ENCODE results near the gene VHLL. TPM values are rescaled to one million over a fixed set of nuclear protein-coding genes. Genes with fewer than 3 reads are reported as not detected.

Gene VHLL
- total RNA-seq, 4 donors from 2014 or later = not detected

GRCh38 chr1:156270314-156270713, 28.8 kb downstream of the VHLL start:
- no peaks in the 10 kb centered on the region for H3K9me3 ChIP-seq
- H3K4me3 ChIP-seq = no peak overlapping the region
- 87 to 97% methylated on average over 3 of the region's 3 CpGs for WGBS, 2 donors
- no peaks in the 10 kb centered on the region for H3K27me3 ChIP-seq
- TF ChIP-seq CTCF (IDR thresholded peaks at IDR 0.05) (no peak), POLR2A (IDR thresholded peaks at IDR 0.05) (no peak), EP300 (IDR thresholded peaks at IDR 0.05) (no peak)
- no peak overlapping the region for H3K27ac ChIP-seq
- H3K4me1 ChIP-seq = no peaks in the 10 kb centered on the region
- H3K36me3 ChIP-seq = peaks cover 6 to 100% (median 44%) of the 10 kb centered on the region in 3 donors
- no peak for DNase-seq (ENCODE audit: low spot score in 2 of 2)

- Histone ChIP-seq H3K27ac (no peak overlapping the region), H3K27me3 (no peaks in the 10 kb centered on the region), H3K4me3 (no peak overlapping the region), H3K9me3 (no peaks in the 10 kb centered on the region), H3K4me1 (no peaks in the 10 kb centered on the region), H3K36me3 (peaks cover 6 to 100% (median 43%) of the 10 kb centered on the region in 3 donors)
- TF ChIP-seq CTCF (IDR thresholded peaks at IDR 0.05) (no peak), EP300 (IDR thresholded peaks at IDR 0.05) (no peak), POLR2A (IDR thresholded peaks at IDR 0.05) (no peak)
- WGBS, 2 donors = 86 to 92% methylated on average over 4 of the region's 4 CpGs
- no peak for DNase-seq (ENCODE audit: low spot score in 2 of 2)
Measured at GRCh38 chr1:156268336-156268735, 30.8 kb downstream of the VHLL start.

GRCh38 chr1:156266051-156266450, 33.1 kb downstream of the VHLL start:
- H3K4me1 ChIP-seq = peaks cover 0 to 8% (median 0%) of the 10 kb centered on the region in 4 donors
- DNase-seq (ENCODE audit: low spot score in 2 of 2) = no peak
- no peaks in the 10 kb centered on the region for H3K27me3 ChIP-seq
- no peaks in the 10 kb centered on the region for H3K9me3 ChIP-seq
- no peak overlapping the region for H3K27ac ChIP-seq
- peaks cover 4 to 100% (median 34%) of the 10 kb centered on the region in 3 donors for H3K36me3 ChIP-seq
- 89% methylated on average over 13 of the region's 13 CpGs for WGBS, 2 donors
- TF ChIP-seq CTCF (IDR thresholded peaks at IDR 0.05) = no peak
- no peak for TF ChIP-seq EP300 (IDR thresholded peaks at IDR 0.05)
- no peak for TF ChIP-seq POLR2A (IDR thresholded peaks at IDR 0.05)
- no peak overlapping the region for H3K4me3 ChIP-seq

- Histone ChIP-seq H3K36me3 (peaks cover 10 to 100% (median 53%) of the 10 kb centered on the region in 3 donors), H3K4me1 (peaks cover 0 to 15% (median 0%) of the 10 kb centered on the region in 4 donors), H3K27me3 (no peaks in the 10 kb centered on the region), H3K27ac (no peak overlapping the region), H3K4me3 (no peak overlapping the region), H3K9me3 (no peaks in the 10 kb centered on the region)
- no peak for TF ChIP-seq POLR2A (IDR thresholded peaks at IDR 0.05)
- no peak for TF ChIP-seq CTCF (IDR thresholded peaks at IDR 0.05)
- no peak for TF ChIP-seq EP300 (IDR thresholded peaks at IDR 0.05)
- 93 to 94% methylated on average over 9 of the region's 9 CpGs for WGBS, 2 donors
- no peak for DNase-seq (ENCODE audit: low spot score in 2 of 2)
Measured at GRCh38 chr1:156263288-156263655, 35.8 kb downstream of the VHLL start.

GRCh38 chr1:156262461-156263287, 36.4 kb downstream of the VHLL start:
- Histone ChIP-seq H3K36me3 (peaks cover 10 to 100% (median 57%) of the 10 kb centered on the region in 3 donors), H3K27ac (no peak overlapping the region)
- no peak for DNase-seq (ENCODE audit: low spot score in 2 of 2)

More at GRCh38 chr1:156262461-156263287, 36.4 kb downstream of the VHLL start:
- peaks cover 0 to 15% (median 0%) of the 10 kb centered on the region in 4 donors for H3K4me1 ChIP-seq
- no peak overlapping the region for H3K4me3 ChIP-seq
- TF ChIP-seq CTCF (IDR thresholded peaks at IDR 0.05) (no peak), EP300 (IDR thresholded peaks at IDR 0.05) (no peak), POLR2A (IDR thresholded peaks at IDR 0.05) (no peak)
- H3K9me3 ChIP-seq = no peaks in the 10 kb centered on the region
- 78 to 80% methylated on average over 9 of the region's 9 CpGs for WGBS, 2 donors
- H3K27me3 ChIP-seq = no peaks in the 10 kb centered on the region

Measured in tibial nerve (tissue), 4 donors.